SHP77 treated with DMSO at 0.1 percent for 48 hours (cell line): ENCODE results near the gene SDCBP2.

Experiments used
- DNase-seq: peaks from one replicate; lab custom pipeline; 2025; lab: John Stamatoyannopoulos, UW

SDCBP2 gene

GRCh38 chr20:1274485-1275311, 54.2 kb downstream of the SDCBP2 start:
- DNase-seq, result peak; percentile 82

DNA sequence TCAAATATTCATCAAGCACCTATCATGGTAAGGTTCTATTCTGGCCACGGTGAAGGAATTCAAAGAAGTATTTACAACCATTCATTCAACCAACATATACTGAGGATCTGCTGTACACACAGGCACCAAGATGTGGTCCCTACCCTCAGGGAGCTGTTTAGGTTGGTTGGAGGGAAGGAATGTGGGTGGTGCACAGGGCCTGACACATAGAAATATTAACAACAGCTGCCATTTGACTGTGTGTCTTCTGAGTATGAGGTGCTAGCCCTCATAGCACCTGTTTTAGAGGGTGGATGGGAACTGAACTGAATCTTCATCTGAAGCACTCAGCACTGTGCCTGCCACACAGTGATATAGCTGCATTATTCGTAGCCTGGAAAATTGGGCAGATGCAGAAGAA, 55.6 kb downstream of the SDCBP2 start:
- DNase-seq, result no peak

- DNase-seq, result no peak
Measured at GRCh38 chr20:1272368-1273100, 56.4 kb downstream of the SDCBP2 start.

GRCh38 chr20:1269850-1270249, 59.1 kb downstream of the SDCBP2 start:
- DNase-seq, result no peak

GRCh38 chr20:1269235-1269634, 59.7 kb downstream of the SDCBP2 start:
- no peak for DNase-seq

GRCh38 chr20:1267809-1268374, 61.0 kb downstream of the SDCBP2 start:
- DNase-seq, result no peak

- DNase-seq, result no peak
Measured at GRCh38 chr20:1267161-1267560, 61.8 kb downstream of the SDCBP2 start.

- DNase-seq, result peak; percentile 61
Measured at GRCh38 chr20:1266167-1266973, 62.6 kb downstream of the SDCBP2 start, which contains the start of gene SNPH. TSS of gene SNPH (plus strand) at chr20:1266294. CDS start at chr20:1296240, 29,946 bp downstream.

DNA sequence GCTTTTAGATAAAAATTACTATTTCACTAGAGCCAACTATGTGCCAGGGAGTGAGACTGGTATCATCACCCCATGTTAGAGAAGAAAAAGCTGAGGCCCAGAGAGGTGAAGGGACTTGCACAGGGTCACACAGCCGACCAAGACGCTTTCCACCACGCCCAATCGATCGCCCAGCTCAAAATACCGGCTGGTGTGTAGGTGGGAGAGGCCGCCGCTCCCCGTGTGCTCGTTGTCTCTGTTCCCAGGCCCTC, 63.1 kb downstream of the SDCBP2 start:
- DNase-seq, result no peak

- no peak for DNase-seq
Measured at GRCh38 chr20:1265226-1265915, 63.6 kb downstream of the SDCBP2 start.

DNA sequence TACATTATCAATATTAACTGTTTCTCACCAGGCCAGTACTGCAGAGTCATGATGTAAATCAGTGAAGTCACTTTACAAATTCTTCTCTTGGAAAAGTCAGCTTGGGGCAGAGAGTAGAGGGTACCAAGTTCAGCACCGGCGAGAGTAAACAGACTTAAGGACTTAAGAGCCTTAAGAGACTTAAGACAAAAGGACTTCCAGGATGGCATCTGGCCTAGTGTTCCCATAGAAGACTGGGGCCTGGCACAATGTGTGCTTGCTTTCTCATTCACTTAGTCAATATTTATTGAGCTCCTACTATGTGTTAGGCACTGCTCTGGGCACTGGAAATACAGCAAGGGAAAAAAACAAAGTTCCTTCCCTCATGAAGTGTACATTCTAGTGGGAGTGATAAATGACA, 64.2 kb downstream of the SDCBP2 start:
- no peak for DNase-seq

DNA sequence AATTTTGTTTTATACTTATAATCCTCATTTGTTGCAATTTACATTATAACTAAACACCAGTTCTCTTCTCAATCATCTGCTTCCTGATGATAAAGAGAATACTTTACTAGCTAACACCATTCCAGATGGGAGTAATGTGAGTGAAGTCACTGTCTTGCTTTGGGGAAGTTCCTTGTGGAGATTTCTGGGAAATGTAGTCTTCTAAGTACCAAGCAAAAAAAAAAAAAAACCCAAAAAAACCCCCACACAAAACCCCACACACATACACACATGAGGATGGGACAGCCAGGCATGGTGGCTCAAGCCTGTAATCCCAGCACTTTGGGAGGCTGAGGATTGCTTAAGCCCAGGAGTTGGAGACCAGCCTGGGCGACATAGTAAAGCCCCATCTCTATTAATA, 65.1 kb downstream of the SDCBP2 start:
- DNase-seq, result no peak
